H1 (cell line): ENCODE results near the gene RNF20. TPM values are rescaled to one million over a fixed set of nuclear protein-coding genes. Genes with fewer than 3 reads are reported as not detected.

Source experiments
- CTCF ChIA-PET: fragments of 300-600 bp; sonication (Branson Sonifier 250); formaldehyde crosslinking; loops from one replicate; lab custom pipeline; 2021; ENCODE audit not compliant: partially characterized antibody; lab: Charles Lee
- POLR2A ChIA-PET: fragments of 300-600 bp; sonication (Branson Sonifier 250); formaldehyde crosslinking; loops from one replicate; lab custom pipeline; 2021; ENCODE audit warnings: inconsistent platforms; ENCODE audit not compliant: partially characterized antibody; lab: Charles Lee
- DNase-seq, 2 experiments: peaks; one replicate each; pipeline versions ENCODE4 v3.0.0 to v3.0.0-alpha.2; 2010 to 2022; ENCODE audit warnings: low spot score in 2 of 2, low read depth in 1 of 2, mixed read lengths in 1 of 2
- FAIRE-seq: peaks from 2 replicates; lab custom pipeline; 2011; peaks lifted over from hg19 to GRCh38; lab: Jason Lieb, UNC
- H2AFZ ChIP-seq: 2 replicates; pipeline ENCODE4 v1.8.1; 2012; ENCODE audit warnings: low read length, inconsistent platforms
- H2AK5ac ChIP-seq: 2 replicates; pipeline ENCODE4 v1.6.1; 2013; ENCODE audit warnings: low read depth, low read length
- H2BK120ac ChIP-seq: replicated peaks from 2 replicates; pipeline ENCODE3; 2013; ENCODE audit warnings: low read depth, low read length, inconsistent platforms
- H2BK12ac ChIP-seq: 2 replicates; pipeline ENCODE4 v1.6.1; 2013; ENCODE audit warnings: low read depth, low read length
- H2BK15ac ChIP-seq: 2 replicates; pipeline ENCODE4 v1.6.1; 2013; ENCODE audit warnings: low read length
- H2BK20ac ChIP-seq: 2 replicates; pipeline ENCODE4 v1.6.1; 2013; ENCODE audit warnings: low read length
- H2BK5ac ChIP-seq: 2 replicates; pipeline ENCODE4 v1.6.1; 2013; ENCODE audit warnings: low read depth, low read length
- H3K14ac ChIP-seq: 2 replicates; pipeline ENCODE4 v1.6.1; 2013; ENCODE audit warnings: inconsistent platforms; ENCODE audit not compliant: insufficient read length
- H3K18ac ChIP-seq: 2 replicates; pipeline ENCODE4 v1.6.1; 2013; ENCODE audit warnings: low read length; ENCODE audit errors: extremely low read depth
- H3K23ac ChIP-seq: 2 replicates; pipeline ENCODE4 v1.6.1; 2013; ENCODE audit warnings: inconsistent platforms; ENCODE audit not compliant: insufficient read length
- H3K23me2 ChIP-seq: 2 replicates; pipeline ENCODE4 v1.6.1; 2013; ENCODE audit warnings: low read depth, low read length
- H3K27ac ChIP-seq: 2 replicates; pipeline ENCODE4 v1.6.1; 2011; ENCODE audit warnings: low read depth, low read length, inconsistent platforms
- H3K27me3 ChIP-seq, 4 experiments: replicated peaks in 1 of 4; 1 replicate in 1 of 4; 2 replicates in 3 of 4; pipeline versions ENCODE4 v1.6.1 to v1.8.1; 2011 to 2013; ENCODE audit warnings: low read length in 3 of 4, mild to moderate bottlenecking in 3 of 4, inconsistent platforms in 2 of 4, mixed read lengths in 2 of 4, moderate library complexity in 1 of 4; ENCODE audit not compliant: control insufficient read depth in 3 of 4, insufficient read depth in 3 of 4; ENCODE audit errors: extremely low read depth in 1 of 4
- H3K36me3 ChIP-seq, 4 experiments: 2 replicates each; pipeline versions ENCODE4 v1.6.1 to v1.8.1; 2011 to 2013; ENCODE audit warnings: mild to moderate bottlenecking in 4 of 4, low read length in 3 of 4, moderate library complexity in 2 of 4, control low read depth in 1 of 4, inconsistent platforms in 1 of 4; ENCODE audit not compliant: insufficient read depth in 4 of 4, control insufficient read depth in 2 of 4
- H3K4ac ChIP-seq: replicated peaks from 2 replicates; pipeline ENCODE3; 2013; ENCODE audit warnings: low read length, low read depth, mixed read lengths, inconsistent platforms; ENCODE audit not compliant: insufficient read length
- H3K4me1 ChIP-seq, 4 experiments: replicated peaks in 1 of 4; 1 replicate in 1 of 4; 2 replicates in 3 of 4; pipeline versions ENCODE4 v1.6.1 to v1.8.1; 2011 to 2013; ENCODE audit warnings: low read length in 3 of 4, inconsistent platforms in 2 of 4, mixed read lengths in 1 of 4; ENCODE audit not compliant: insufficient read depth in 4 of 4, control insufficient read depth in 3 of 4
- H3K4me2 ChIP-seq, 2 experiments: 2 replicates each; pipeline versions ENCODE4 v1.6.1 to v1.8.1; 2011 to 2013; ENCODE audit warnings: low read depth in 2 of 2, low read length in 2 of 2, control low read depth in 1 of 2, inconsistent platforms in 1 of 2, mild to moderate bottlenecking in 1 of 2; ENCODE audit not compliant: insufficient read depth in 1 of 2
- H3K4me3 ChIP-seq, 4 experiments: fragments of 200-600, 300-600 bp in 1 of 4; sonication (generic), shearing (Covaris generic), sonication (Bioruptor Twin) in 1 of 4; 2 replicates each; pipeline versions ENCODE4 v1.5.1 to v1.8.1; 2011 to 2016; ENCODE audit warnings: low read length in 4 of 4, low read depth in 3 of 4, control low read depth in 2 of 4, inconsistent platforms in 2 of 4, mild to moderate bottlenecking in 2 of 4, mixed read lengths in 1 of 4, moderate library complexity in 1 of 4; ENCODE audit not compliant: insufficient read depth in 2 of 4; ENCODE audit errors: extremely low read depth in 1 of 4
- H3K56ac ChIP-seq: replicated peaks from 2 replicates; pipeline ENCODE3; 2013; ENCODE audit warnings: low read depth, mild to moderate bottlenecking, mixed read lengths, low read length, inconsistent platforms; ENCODE audit not compliant: insufficient read length
- H3K79me1 ChIP-seq: 2 replicates; pipeline ENCODE4 v1.6.1; 2013; ENCODE audit warnings: low read depth, low read length, control low read depth
- H3K79me2 ChIP-seq, 2 experiments: 2 replicates each; pipeline versions ENCODE4 v1.6.1 to v1.8.1; 2012 to 2013; ENCODE audit warnings: low read length in 2 of 2, mild to moderate bottlenecking in 2 of 2, inconsistent platforms in 1 of 2; ENCODE audit not compliant: insufficient read depth in 2 of 2, control insufficient read depth in 1 of 2
- H3K9ac ChIP-seq, 4 experiments: replicated peaks in 1 of 4; 1 replicate in 1 of 4; 2 replicates in 3 of 4; pipeline versions ENCODE4 v1.6.1 to v1.8.1; 2011 to 2013; ENCODE audit warnings: low read depth in 3 of 4, low read length in 3 of 4, control low read depth in 2 of 4, mild to moderate bottlenecking in 2 of 4, moderate library complexity in 2 of 4, inconsistent platforms in 1 of 4; ENCODE audit errors: extremely low read depth in 1 of 4
- H3K9me3 ChIP-seq, 2 experiments: 2 replicates each; pipeline versions ENCODE4 v1.6.1 to v1.8.1; 2012 to 2013; ENCODE audit warnings: mild to moderate bottlenecking in 2 of 2, moderate library complexity in 2 of 2, control low read depth in 1 of 2, inconsistent platforms in 1 of 2, low read depth in 1 of 2, low read length in 1 of 2, mixed read lengths in 1 of 2; ENCODE audit not compliant: insufficient read depth in 2 of 2
- H4K20me1 ChIP-seq, 2 experiments: replicated peaks in 1 of 2; 2 replicates each; pipeline versions ENCODE3 to v1.8.1; 2011 to 2013; ENCODE audit warnings: inconsistent platforms in 2 of 2, low read length in 2 of 2, mild to moderate bottlenecking in 1 of 2; ENCODE audit not compliant: insufficient read depth in 2 of 2, control insufficient read depth in 1 of 2
- H4K5ac ChIP-seq: 2 replicates; pipeline ENCODE4 v1.6.1; 2013; ENCODE audit warnings: low read length, low read depth, mixed read lengths, inconsistent platforms; ENCODE audit not compliant: insufficient read length
- H4K8ac ChIP-seq: 2 replicates; pipeline ENCODE4 v1.8.0; 2013; ENCODE audit warnings: mild to moderate bottlenecking, moderate library complexity, low read length, inconsistent platforms; ENCODE audit not compliant: insufficient read depth; ENCODE audit errors: extremely low read depth
- H4K91ac ChIP-seq: replicated peaks from 2 replicates; pipeline ENCODE3; 2013; ENCODE audit warnings: low read length, mixed read lengths, inconsistent platforms; ENCODE audit not compliant: insufficient read length
- NRF1 ChIP-seq: IDR thresholded peaks from 2 replicates; pipeline ENCODE4 v1.6.1; 2011; ENCODE audit warnings: mild to moderate bottlenecking, low read depth, low read length, improper control_type of control experiment
- WGBS, 2 experiments: shearing (Covaris generic) in 1 of 2; methylation state at CpG; one replicate each; pipeline versions ENCODE4 v1.1.6 to v1.1.7; 2013 to 2015; ENCODE audit warnings: low lambda C conversion rate in 2 of 2, mixed read lengths in 2 of 2, inconsistent platforms in 1 of 2, low coverage in 1 of 2, missing lambda C conversion rate in 1 of 2; ENCODE audit not compliant: insufficient replicate concordance in 2 of 2, insufficient coverage in 1 of 2, insufficient read length in 1 of 2; ENCODE audit errors: extremely low coverage in 1 of 2, missing lambda C conversion rate in 1 of 2; 5-methylcytosine and 5-hydroxymethylcytosine counted together
- polyA plus RNA-seq, 7 experiments: library from polyadenylated mRNA; depleted of rRNA in 3 of 7; stranded (reverse) in 5 of 7; unstranded in 2 of 7; fragments of >200 nt in 5 of 7; fragments of 200-250 nt in 2 of 7; gene quantifications; 1 replicate in 5 of 7; 2 replicates in 1 of 7; 4 replicates in 1 of 7; pipeline versions ENCODE4 v1.2.1 to v1.2.3, GENCODE V29; 2011 to 2013; ENCODE audit warnings: missing spikeins in 2 of 7, mixed read lengths in 2 of 7
- total RNA-seq: library from RNA; stranded (reverse); fragmentation: NEBNext Ultra II Directional; extraction: Animal tissue kit (Norgen Biotek cat#: 25700); gene quantifications from 2 replicates; pipeline ENCODE4 v1.2.1, GENCODE V29; 2021
- TF ChIP-seq, protein P1 (sequence below): IDR thresholded peaks from 2 replicates; pipeline ENCODE4 v1.6.1; 2011; ENCODE audit warnings: low read length, improper control_type of control experiment

Gene RNF20
- total and polyA plus RNA-seq, 2 of the 8 experiments (the other 6 are each of a cell fraction or from before 2014, with no cell fraction given) = 9.4 to 65.2 TPM

GRCh38 chr9:101509572-101509971, 24.1 kb upstream of the RNF20 start:
- Histone ChIP-seq H2BK12ac (no peak overlapping the region), H2BK15ac (no peak overlapping the region), H3K4me2 (no peak overlapping the region), H3K79me1 (no peaks in the 10 kb centered on the region), H3K9me3 (no peaks in the 10 kb centered on the region), H2BK120ac (no peak overlapping the region), H3K23me2 (no peaks in the 10 kb centered on the region), H3K79me2 (no peaks in the 10 kb centered on the region), H3K14ac (no peak overlapping the region), H4K5ac (no peak overlapping the region), H4K20me1 (no peaks in the 10 kb centered on the region), H3K4me3 (no peak overlapping the region), H3K27me3 (no peaks in the 10 kb centered on the region), H2AFZ (no peak overlapping the region), H2BK5ac (no peak overlapping the region), H3K23ac (no peak overlapping the region), H3K4me1 (peaks cover 2 to 13% (median 10%) of the 10 kb centered on the region in 4 experiments; a peak in 6 of 7 replicates), H3K56ac (no peak overlapping the region), H3K9ac (no peak overlapping the region), H4K91ac (no peak overlapping the region), H3K27ac (no peak overlapping the region), H3K18ac (no peak overlapping the region), H4K8ac (no peak overlapping the region), H3K36me3 (no peaks in the 10 kb centered on the region), H3K4ac (no peak overlapping the region), H2AK5ac (no peak overlapping the region), H2BK20ac (no peak overlapping the region)
- DNase-seq (no peak), FAIRE-seq (no peak)
- CTCF ChIA-PET = interaction anchor here (1.3 to 2.8 kb wide), 4 partner anchors 12 to 61 kb away, joined by 3 to 11 read pairs (median 4); no protein-coding TSS in a partner anchor
- POLR2A ChIA-PET = no interaction called here
- TF ChIP-seq, protein P1, sequence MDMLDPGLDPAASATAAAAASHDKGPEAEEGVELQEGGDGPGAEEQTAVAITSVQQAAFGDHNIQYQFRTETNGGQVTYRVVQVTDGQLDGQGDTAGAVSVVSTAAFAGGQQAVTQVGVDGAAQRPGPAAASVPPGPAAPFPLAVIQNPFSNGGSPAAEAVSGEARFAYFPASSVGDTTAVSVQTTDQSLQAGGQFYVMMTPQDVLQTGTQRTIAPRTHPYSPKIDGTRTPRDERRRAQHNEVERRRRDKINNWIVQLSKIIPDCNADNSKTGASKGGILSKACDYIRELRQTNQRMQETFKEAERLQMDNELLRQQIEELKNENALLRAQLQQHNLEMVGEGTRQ = no peak
- TF ChIP-seq NRF1 = no peak
- 94% methylated on average over 4 of the region's 4 CpGs; no CpG with 5 or more reads in 1 of the 2 experiments for WGBS, 2 experiments
